ENCODE data around the gene ETV6.
"Not testable (repeated sequence)": the region's sequence is repeated elsewhere in the genome, so short reads cannot be mapped to it uniquely, and the experiment has no call there.

Gene ETV6

GRCh38 chr12:11678781-11679180 lies 29.3 kb downstream of the ETV6 start:
- H3K79me2 ChIP-seq (ENCODE audit: insufficient read depth, low read length), result peaks cover 98% of the 10 kb centered on the region
- H3K9ac ChIP-seq (ENCODE audit: low read depth, low read length, poor library complexity, severe bottlenecking), result no peak overlapping the region
- peaks cover 65% of the 10 kb centered on the region for H4K20me1 ChIP-seq (ENCODE audit: insufficient read depth, low read length, poor library complexity, severe bottlenecking)
- peaks cover 40% of the 10 kb centered on the region; the same call in 1 of the 2 replicates for H3K36me3 ChIP-seq (ENCODE audit: insufficient read depth, low read length)
- H3K4me3 ChIP-seq (ENCODE audit: low read length, poor library complexity, severe bottlenecking), result no peak overlapping the region
- TF ChIP-seq EZH2phosphoT487 (IDR thresholded peaks at IDR 0.05; ENCODE audit: borderline replicate concordance) (no peak), CTCF (conservative IDR thresholded peaks at IDR 0.05; ENCODE audit: low read length) (no peak)
- no peaks in the 10 kb centered on the region for H3K9me2 ChIP-seq (replicated peaks; ENCODE audit: low read depth, low read length)
- no peaks in the 10 kb centered on the region for H3F3A ChIP-seq (ENCODE audit: low read depth)
- H3K9me3 ChIP-seq (ENCODE audit: insufficient read depth, low read depth, low read length), result no peaks in the 10 kb centered on the region
- H3K4me1 ChIP-seq (ENCODE audit: insufficient read depth, low read length, poor library complexity, severe bottlenecking), result no peaks in the 10 kb centered on the region
- H2AFZ ChIP-seq (ENCODE audit: low read length), result no peak overlapping the region
- no peaks in the 10 kb centered on the region for H3K27me3 ChIP-seq (ENCODE audit: insufficient read depth, low read length, poor library complexity, severe bottlenecking)
- H3K4me2 ChIP-seq (ENCODE audit: low read depth, low read length, poor library complexity, severe bottlenecking), result no peak overlapping the region

- Histone ChIP-seq H2AFZ (ENCODE audit: low read length) (no peak overlapping the region), H3F3A (ENCODE audit: low read depth) (no peaks in the 10 kb centered on the region), H3K4me2 (ENCODE audit: low read depth, low read length, poor library complexity, severe bottlenecking) (no peak overlapping the region), H3K36me3 (ENCODE audit: insufficient read depth, low read length) (peaks cover 39% of the 10 kb centered on the region; the same call in 1 of the 2 replicates), H3K27me3 (ENCODE audit: insufficient read depth, low read length, poor library complexity, severe bottlenecking) (no peaks in the 10 kb centered on the region), H3K4me1 (ENCODE audit: insufficient read depth, low read length, poor library complexity, severe bottlenecking) (no peaks in the 10 kb centered on the region), H3K4me3 (ENCODE audit: low read length, poor library complexity, severe bottlenecking) (no peak overlapping the region), H3K9me2 (replicated peaks; ENCODE audit: low read depth, low read length) (no peaks in the 10 kb centered on the region), H4K20me1 (ENCODE audit: insufficient read depth, low read length, poor library complexity, severe bottlenecking) (peaks cover 67% of the 10 kb centered on the region), H3K9me3 (ENCODE audit: insufficient read depth, low read depth, low read length) (no peaks in the 10 kb centered on the region), H3K9ac (ENCODE audit: low read depth, low read length, poor library complexity, severe bottlenecking) (no peak overlapping the region), H3K79me2 (ENCODE audit: insufficient read depth, low read length) (peaks cover 98% of the 10 kb centered on the region)
- TF ChIP-seq CTCF (conservative IDR thresholded peaks at IDR 0.05; ENCODE audit: low read length) (no peak), EZH2phosphoT487 (IDR thresholded peaks at IDR 0.05; ENCODE audit: borderline replicate concordance) (no peak)
Measured at GRCh38 chr12:11681207-11681606, 31.7 kb downstream of the ETV6 start.

GRCh38 chr12:11681695-11682094 lies 32.2 kb downstream of the ETV6 start:
- not testable (repeated sequence) for H3F3A ChIP-seq (ENCODE audit: low read depth); H3K9me3 ChIP-seq (ENCODE audit: insufficient read depth, low read depth, low read length); H3K27me3 ChIP-seq (ENCODE audit: insufficient read depth, low read length, poor library complexity, severe bottlenecking); H3K4me1 ChIP-seq (ENCODE audit: insufficient read depth, low read length, poor library complexity, severe bottlenecking); H3K9me2 ChIP-seq (replicated peaks; ENCODE audit: low read depth, low read length); H2AFZ ChIP-seq (ENCODE audit: low read length); H3K4me2 ChIP-seq (ENCODE audit: low read depth, low read length, poor library complexity, severe bottlenecking); H3K9ac ChIP-seq (ENCODE audit: low read depth, low read length, poor library complexity, severe bottlenecking); H3K4me3 ChIP-seq (ENCODE audit: low read length, poor library complexity, severe bottlenecking)
- H3K79me2 ChIP-seq (ENCODE audit: insufficient read depth, low read length), result peaks cover 98% of the 10 kb centered on the region
- H3K36me3 ChIP-seq (ENCODE audit: insufficient read depth, low read length), result peaks cover 34% of the 10 kb centered on the region; the same call in 1 of the 2 replicates
- peaks cover 66% of the 10 kb centered on the region for H4K20me1 ChIP-seq (ENCODE audit: insufficient read depth, low read length, poor library complexity, severe bottlenecking)

GRCh38 chr12:11684393-11684792 lies 34.9 kb downstream of the ETV6 start:
- no peak for TF ChIP-seq CTCF (conservative IDR thresholded peaks at IDR 0.05; ENCODE audit: low read length)
- TF ChIP-seq EZH2phosphoT487 (IDR thresholded peaks at IDR 0.05; ENCODE audit: borderline replicate concordance), result no peak
- Histone ChIP-seq H3K36me3 (ENCODE audit: insufficient read depth, low read length) (peaks cover 12% of the 10 kb centered on the region; the same call in 1 of the 2 replicates), H3K4me3 (ENCODE audit: low read length, poor library complexity, severe bottlenecking) (no peak overlapping the region), H3K9me3 (ENCODE audit: insufficient read depth, low read depth, low read length) (no peaks in the 10 kb centered on the region), H4K20me1 (ENCODE audit: insufficient read depth, low read length, poor library complexity, severe bottlenecking) (peaks cover 60% of the 10 kb centered on the region), H2AFZ (ENCODE audit: low read length) (no peak overlapping the region), H3K4me2 (ENCODE audit: low read depth, low read length, poor library complexity, severe bottlenecking) (no peak overlapping the region), H3K9ac (ENCODE audit: low read depth, low read length, poor library complexity, severe bottlenecking) (no peak overlapping the region), H3F3A (ENCODE audit: low read depth) (no peaks in the 10 kb centered on the region), H3K9me2 (replicated peaks; ENCODE audit: low read depth, low read length) (no peaks in the 10 kb centered on the region), H3K4me1 (ENCODE audit: insufficient read depth, low read length, poor library complexity, severe bottlenecking) (no peaks in the 10 kb centered on the region), H3K79me2 (ENCODE audit: insufficient read depth, low read length) (peaks cover 98% of the 10 kb centered on the region), H3K27me3 (ENCODE audit: insufficient read depth, low read length, poor library complexity, severe bottlenecking) (no peaks in the 10 kb centered on the region)
